HepG2 (cell line): Measurements from ENCODE around the gene KRT38. TPM values are rescaled to one million over a fixed set of nuclear protein-coding genes. Genes with fewer than 3 reads are reported as not detected.

Source experiments
- ATAC-seq: fragments of 200-7000 bp; cut with Tn5 transposase; 3 replicates; pipeline ENCODE4 v1.9.1; 2020; ENCODE audit warnings: mild to moderate bottlenecking, moderate library complexity
- BruUV-seq: library from RNA; stranded (reverse); fragments of 400-500 nt; replicated peaks from 2 replicates; lab custom pipeline; 2021; lab: Mats Ljungman, UMichigan
- CTCF ChIA-PET: fragments of 300-600 bp; formaldehyde crosslinking; extraction: SDS; loops from one replicate; lab custom pipeline; 2021; ENCODE audit warnings: low total read pairs, inconsistent platforms, low intra/inter-chr PET ratio; lab: Yijun Ruan, JAX
- POLR2A ChIA-PET: fragments of 350-600 bp; sonication (Branson Sonifier 250); formaldehyde crosslinking; loops from one replicate; lab custom pipeline; 2020; ENCODE audit warnings: antibody characterized with exemption, inconsistent platforms; lab: Yijun Ruan, JAX
- DNase-seq: peaks from one replicate; pipeline ENCODE4 v3.0.0-alpha.2; 2015; ENCODE audit warnings: low spot score
- FAIRE-seq: peaks from 3 replicates; lab custom pipeline; 2011; peaks lifted over from hg19 to GRCh38; lab: Jason Lieb, UNC
- H2AFZ ChIP-seq: one replicate; pipeline ENCODE4 v1.6.1; 2011; ENCODE audit warnings: low read length, inconsistent platforms
- H3K27ac ChIP-seq: fragments of 300-600 bp; 3 replicates; pipeline ENCODE4 v1.8.0; 2011; ENCODE audit warnings: mixed run types, mild to moderate bottlenecking, mixed read lengths, low read length, inconsistent platforms; ENCODE audit not compliant: insufficient read depth; ENCODE audit errors: extremely low read length
- H3K27me3 ChIP-seq, 2 experiments: fragments of 200-600 bp in 1 of 2; 2 replicates in 1 of 2; 3 replicates in 1 of 2; pipeline versions ENCODE4 v1.6.0 to v1.8.0; 2011; ENCODE audit warnings: low read length in 2 of 2, mild to moderate bottlenecking in 2 of 2, moderate library complexity in 2 of 2, inconsistent platforms in 1 of 2; ENCODE audit not compliant: insufficient read depth in 2 of 2, control insufficient read depth in 1 of 2
- H3K36me3 ChIP-seq, 2 experiments: fragments of 200-600 bp in 1 of 2; replicated peaks in 1 of 2; 2 replicates in 1 of 2; 3 replicates in 1 of 2; pipeline versions ENCODE4 v1.5.1 to v1.8.0; 2011; ENCODE audit warnings: low read length in 2 of 2, inconsistent platforms in 1 of 2; ENCODE audit not compliant: insufficient read depth in 2 of 2, control insufficient read depth in 1 of 2
- H3K4me1 ChIP-seq: 2 replicates; pipeline ENCODE4 v1.5.1; 2012; ENCODE audit warnings: low read length, inconsistent platforms; ENCODE audit not compliant: insufficient read depth
- H3K4me2 ChIP-seq: 2 replicates; pipeline ENCODE4 v1.6.0; 2011; ENCODE audit warnings: low read depth, low read length, inconsistent platforms
- H3K4me3 ChIP-seq, 3 experiments: fragments of 200-600 bp in 1 of 3; sonication (generic), shearing (Covaris generic) in 1 of 3; replicated peaks in 1 of 3; 2 replicates each; pipeline ENCODE4 v1.5.1; 2011 to 2016; ENCODE audit warnings: low read length in 3 of 3, inconsistent platforms in 2 of 3, low read depth in 2 of 3, mild to moderate bottlenecking in 2 of 3, control low read depth in 1 of 3, mixed read lengths in 1 of 3; ENCODE audit not compliant: insufficient read depth in 1 of 3
- H3K79me2 ChIP-seq: one replicate; pipeline ENCODE4 v1.6.1; 2011; ENCODE audit warnings: low read length, inconsistent platforms; ENCODE audit not compliant: insufficient read depth
- H3K9ac ChIP-seq: 2 replicates; pipeline ENCODE4 v1.6.0; 2011; ENCODE audit warnings: mild to moderate bottlenecking, low read depth, low read length, inconsistent platforms; ENCODE audit not compliant: insufficient read depth
- H3K9me3 ChIP-seq: 2 replicates; pipeline ENCODE4 v1.5.1; 2012; ENCODE audit warnings: mild to moderate bottlenecking, low read length
- H4K20me1 ChIP-seq: 2 replicates; pipeline ENCODE4 v1.6.0; 2011; ENCODE audit warnings: inconsistent platforms, mild to moderate bottlenecking, low read length, moderate library complexity; ENCODE audit not compliant: insufficient read depth
- ATF4 ChIP-seq, 2 experiments: fragments of 450-650 bp in 1 of 2; sonication (generic) in 1 of 2; formaldehyde crosslinking; IDR thresholded peaks; 2 replicates each; pipeline versions ENCODE4 v1.5.0 to v1.8.0; 2020 to 2022; ENCODE audit warnings: mild to moderate bottlenecking in 1 of 2, missing genetic modification reagents in 1 of 2
- CBX5 ChIP-seq: sonication (generic); formaldehyde crosslinking; IDR thresholded peaks from 2 replicates; pipeline ENCODE4 v1.4.0; 2020; ENCODE audit warnings: missing genetic modification reagents, borderline replicate concordance
- CC2D1A ChIP-seq: sonication (generic); formaldehyde crosslinking; IDR thresholded peaks from 2 replicates; pipeline ENCODE4 v1.8.1; 2023; ENCODE audit warnings: mild to moderate bottlenecking, missing genetic modification reagents
- IKZF1 ChIP-seq: fragments of 450-650 bp; IDR thresholded peaks from 2 replicates; pipeline ENCODE4 v1.7.1; 2016
- MAFF ChIP-seq: IDR thresholded peaks from 2 replicates; pipeline ENCODE4 v1.6.1; 2011; ENCODE audit warnings: low read depth, low read length, improper control_type of control experiment
- MEIS2 ChIP-seq: sonication (generic); formaldehyde crosslinking; IDR thresholded peaks from 2 replicates; pipeline ENCODE4 v1.9.0; 2021; ENCODE audit warnings: mild to moderate bottlenecking, missing genetic modification reagents
- MIXL1 ChIP-seq: IDR thresholded peaks from 2 replicates; pipeline ENCODE4 v1.6.1; 2016
- MTA1 ChIP-seq: sonication (generic); formaldehyde crosslinking; IDR thresholded peaks from 2 replicates; pipeline ENCODE4 v1.4.0; 2020; ENCODE audit warnings: missing genetic modification reagents, mild to moderate bottlenecking, borderline replicate concordance
- NFKB2 ChIP-seq: sonication (generic); formaldehyde crosslinking; IDR thresholded peaks from 2 replicates; pipeline ENCODE4 v1.4.0; 2020; ENCODE audit warnings: missing genetic modification reagents, borderline replicate concordance
- PLRG1 ChIP-seq: fragments of 450-650 bp; conservative IDR thresholded peaks from 2 replicates; pipeline ENCODE4 v1.6.1; 2016
- REXO4 ChIP-seq: sonication (generic); formaldehyde crosslinking; IDR thresholded peaks from 2 replicates; pipeline ENCODE4 v1.8.0; 2022; ENCODE audit warnings: missing genetic modification reagents, mild to moderate bottlenecking, borderline replicate concordance
- ZBTB40 ChIP-seq, 2 experiments: fragments of 450-650 bp in 1 of 2; sonication (generic) in 1 of 2; formaldehyde crosslinking in 1 of 2; IDR thresholded peaks; 2 replicates each; pipeline versions ENCODE4 v1.6.1 to v1.8.0; 2016 to 2022; ENCODE audit warnings: antibody characterized with exemption in 1 of 2, mild to moderate bottlenecking in 1 of 2, missing genetic modification reagents in 1 of 2
- ZMYM3 ChIP-seq: sonication (generic); formaldehyde crosslinking; IDR thresholded peaks from 2 replicates; pipeline ENCODE4 v1.5.1; 2020; ENCODE audit warnings: mild to moderate bottlenecking, missing genetic modification reagents
- ZNF207 ChIP-seq: fragments of 450-650 bp; IDR thresholded peaks from 2 replicates; pipeline ENCODE4 v1.6.1; 2016; ENCODE audit warnings: antibody characterized with exemption, borderline replicate concordance
- ZNF589 ChIP-seq: sonication (generic); formaldehyde crosslinking; conservative IDR thresholded peaks from 2 replicates; pipeline ENCODE4 v1.8.0; 2022; ENCODE audit warnings: mild to moderate bottlenecking, moderate library complexity, missing genetic modification reagents
- ZNF777 ChIP-seq: sonication (generic); formaldehyde crosslinking; IDR thresholded peaks from 2 replicates; pipeline ENCODE4 v1.4.0; 2020; ENCODE audit warnings: missing genetic modification reagents
- ZNF816 ChIP-seq: sonication (generic); formaldehyde crosslinking; IDR thresholded peaks from 2 replicates; pipeline ENCODE4 v1.8.0; 2022; ENCODE audit warnings: missing genetic modification reagents, mild to moderate bottlenecking, borderline replicate concordance
- WGBS: methylation state at CpG from one replicate; pipeline ENCODE4 v1.1.6; 2017; ENCODE audit warnings: low lambda C conversion rate; 5-methylcytosine and 5-hydroxymethylcytosine counted together
- in situ Hi-C: cut with HindIII; loops from 2 replicates; pipeline ENCODE4 v1.10.0; 2017; ENCODE audit warnings: low pct_unique_long_range_greater_than_20kb; ENCODE audit not compliant: extremely low pct_ligation_motif_present
- intact Hi-C: fragments of 100-400 bp; cut with micrococcal nuclease; formaldehyde crosslinking; loops from one replicate; pipeline ENCODE4 v1.10.0; 2022; ENCODE audit not compliant: unreplicated experiment
- polyA plus RNA-seq, 8 experiments: library from polyadenylated mRNA; depleted of rRNA in 3 of 8; stranded (reverse) in 7 of 8; unstranded in 1 of 8; fragments of >200 nt; fragmentation: Illumina TruSeq in 4 of 8; extraction: Trizol in 4 of 8; gene quantifications; 2 replicates each; pipeline versions ENCODE4 v1.2.1 to v1.2.3, GENCODE V29; 2011 to 2016; ENCODE audit warnings: low read depth in 4 of 8, missing spikeins in 1 of 8, mixed read lengths in 1 of 8; ENCODE audit not compliant: insufficient read depth in 1 of 8
- total RNA-seq, 5 experiments: library from RNA; depleted of rRNA; stranded (reverse); fragments of >200 nt; fragmentation: Illumina TruSeq; extraction: Trizol; gene quantifications; 2 replicates each; pipeline ENCODE4 v1.2.3, GENCODE V29; 2016; ENCODE audit warnings: low read depth in 1 of 5

KRT38 gene
- total and polyA plus RNA-seq, 2 of the 13 experiments (the other 11 are each of a cell fraction or from before 2014, with no cell fraction given), result not detected

DNA sequence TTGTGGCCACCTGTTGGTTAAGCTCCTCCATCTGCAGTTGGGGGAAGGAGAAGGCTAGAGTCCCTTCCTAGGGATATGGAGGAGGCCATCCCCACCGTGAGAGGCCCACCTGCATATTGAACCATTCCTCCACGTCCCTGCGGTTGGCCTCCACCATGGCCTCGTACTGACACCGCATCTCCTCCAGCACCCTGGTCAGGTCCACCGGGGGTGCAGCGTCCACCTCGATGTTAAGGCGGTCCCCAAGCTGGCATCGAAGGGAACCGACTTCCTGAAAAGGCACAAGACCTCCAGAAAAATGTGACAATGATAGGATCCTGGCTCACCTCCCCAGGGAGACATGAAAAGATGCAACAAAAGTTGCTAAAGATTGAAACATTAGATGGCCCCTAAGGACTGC, 23.4 kb upstream of the KRT38 start:
- in situ Hi-C loops (no loop called here), intact Hi-C loops (no loop called here)
- 44% methylated on average over 11 of the region's 11 CpGs for WGBS
- ATAC-seq, result no peak
- no peaks in the 10 kb centered on the region for H3K4me1 ChIP-seq
- H4K20me1 ChIP-seq, result no peaks in the 10 kb centered on the region
- no peak for DNase-seq
- H3K79me2 ChIP-seq, result no peaks in the 10 kb centered on the region
- H3K9ac ChIP-seq, result no peak overlapping the region
- H3K27ac ChIP-seq, result no peak overlapping the region
- no peak overlapping the region for H3K4me3 ChIP-seq
- peaks cover 2 to 43% of the 10 kb centered on the region in 2 experiments; a peak in 3 of 5 replicates for H3K27me3 ChIP-seq
- TF ChIP-seq NFKB2 (CRISPR knock-in tag) (no peak), IKZF1 (no peak), MEIS2 (CRISPR knock-in tag) (no peak), ZNF816 (CRISPR knock-in tag) (no peak), PLRG1 (no peak), MIXL1 (CRISPR knock-in tag) (no peak), CBX5 (no peak), ZNF589 (CRISPR knock-in tag) (no peak), MTA1 (CRISPR knock-in tag) (no peak), ATF4 (CRISPR knock-in tag; IDR thresholded peaks at IDR 0.05) (no peak), ZNF777 (CRISPR knock-in tag) (no peak), REXO4 (CRISPR knock-in tag) (no peak), ZBTB40 (IDR thresholded peaks at IDR 0.05) (no peak), ZBTB40 (CRISPR knock-in tag; IDR thresholded peaks at IDR 0.05) (no peak), MAFF (no peak), ZNF207 (no peak), CC2D1A (CRISPR knock-in tag) (no peak), ZMYM3 (no peak)
- ChIA-PET POLR2A (no interaction called here), CTCF (no interaction called here)
- H3K36me3 ChIP-seq, result no peaks in the 10 kb centered on the region
- FAIRE-seq, result no peak
- no peaks in the 10 kb centered on the region for H3K9me3 ChIP-seq
- H2AFZ ChIP-seq, result no peak overlapping the region
- BruUV-seq, result no TSS peak
- no peak overlapping the region for H3K4me2 ChIP-seq
